RWPE1 (cell line): ENCODE results near the gene MED13L.
"Not testable (repeated sequence)": the region's sequence is repeated elsewhere in the genome, so short reads cannot be mapped to it uniquely, and the experiment has no call there.

ENCODE experiments used
- CTCF ChIA-PET: fragments of 350-600 bp; sonication (Branson Sonifier 250); formaldehyde crosslinking; extraction: SDS; loops from one replicate; lab custom pipeline; 2021; lab: Yijun Ruan, JAX
- POLR2A ChIA-PET: fragments of 400-600 bp; formaldehyde crosslinking; extraction: SDS; loops from one replicate; lab custom pipeline; 2020; ENCODE audit warnings: antibody characterized with exemption; ENCODE audit not compliant: low non-redundant PET; lab: Yijun Ruan, JAX
- DNase-seq: peaks from one replicate; pipeline ENCODE4 v3.0.0; 2012; ENCODE audit warnings: low spot score
- H3K27ac ChIP-seq: fragments of 450-650 bp; 2 replicates; pipeline ENCODE4 v1.5.1; 2017
- TF ChIP-seq, protein P1 (sequence below): fragments of 450-650 bp; conservative IDR thresholded peaks from 2 replicates; pipeline ENCODE4 v1.5.1; 2017; ENCODE audit warnings: low read depth, mild to moderate bottlenecking

Gene MED13L

DNA sequence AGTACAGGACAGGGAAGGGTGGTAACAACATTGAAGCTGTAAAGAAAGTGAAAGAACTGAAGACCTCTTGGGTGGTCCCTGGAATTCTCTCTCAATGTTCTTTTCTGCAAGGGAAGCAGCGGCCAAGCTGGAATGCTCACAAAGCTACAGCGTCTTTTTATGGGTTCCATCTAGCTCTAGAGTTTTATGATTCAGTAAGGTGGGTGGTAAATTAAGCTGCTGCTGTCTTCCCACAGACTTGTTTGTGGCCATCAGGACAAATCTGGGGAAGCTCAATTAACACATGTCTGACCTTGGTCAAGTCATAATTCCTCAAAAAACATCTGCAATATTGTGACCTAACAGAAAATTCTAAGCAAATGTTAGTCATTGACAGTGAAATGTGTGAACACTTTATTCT, 139.1 kb downstream of the MED13L start:
- ChIA-PET CTCF (no interaction called here), POLR2A (no interaction called here)
- H3K27ac ChIP-seq: no peak overlapping the region
- no peak for DNase-seq
- TF ChIP-seq, protein P1, sequence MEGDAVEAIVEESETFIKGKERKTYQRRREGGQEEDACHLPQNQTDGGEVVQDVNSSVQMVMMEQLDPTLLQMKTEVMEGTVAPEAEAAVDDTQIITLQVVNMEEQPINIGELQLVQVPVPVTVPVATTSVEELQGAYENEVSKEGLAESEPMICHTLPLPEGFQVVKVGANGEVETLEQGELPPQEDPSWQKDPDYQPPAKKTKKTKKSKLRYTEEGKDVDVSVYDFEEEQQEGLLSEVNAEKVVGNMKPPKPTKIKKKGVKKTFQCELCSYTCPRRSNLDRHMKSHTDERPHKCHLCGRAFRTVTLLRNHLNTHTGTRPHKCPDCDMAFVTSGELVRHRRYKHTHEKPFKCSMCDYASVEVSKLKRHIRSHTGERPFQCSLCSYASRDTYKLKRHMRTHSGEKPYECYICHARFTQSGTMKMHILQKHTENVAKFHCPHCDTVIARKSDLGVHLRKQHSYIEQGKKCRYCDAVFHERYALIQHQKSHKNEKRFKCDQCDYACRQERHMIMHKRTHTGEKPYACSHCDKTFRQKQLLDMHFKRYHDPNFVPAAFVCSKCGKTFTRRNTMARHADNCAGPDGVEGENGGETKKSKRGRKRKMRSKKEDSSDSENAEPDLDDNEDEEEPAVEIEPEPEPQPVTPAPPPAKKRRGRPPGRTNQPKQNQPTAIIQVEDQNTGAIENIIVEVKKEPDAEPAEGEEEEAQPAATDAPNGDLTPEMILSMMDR: no peak

DNA sequence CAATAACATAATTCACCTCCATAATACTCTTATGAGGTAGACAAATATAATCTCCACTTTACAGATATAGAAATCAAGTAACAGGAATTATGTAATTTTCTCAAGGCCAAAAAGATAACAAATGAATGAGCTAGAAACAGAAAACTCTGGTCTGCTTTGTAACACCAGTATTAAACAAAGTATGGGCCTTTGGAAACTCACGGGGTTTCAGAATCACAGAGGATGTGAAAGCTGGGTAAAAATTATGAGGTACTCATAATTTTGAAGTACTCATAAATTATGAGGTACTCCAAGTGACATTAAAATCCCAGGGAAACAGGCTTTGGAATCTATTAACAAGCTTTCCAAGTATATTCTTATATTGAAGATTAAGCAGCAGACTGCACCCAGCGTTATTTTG, 140.2 kb downstream of the MED13L start:
- CTCF ChIA-PET: interaction anchor here (0.7 kb wide), 1 partner anchor 257 kb away, joined by 4 read pairs; no protein-coding TSS in a partner anchor
- TF ChIP-seq, protein P1: no peak
- H3K27ac ChIP-seq: no peak overlapping the region
- POLR2A ChIA-PET: no interaction called here
- DNase-seq: no peak

DNA sequence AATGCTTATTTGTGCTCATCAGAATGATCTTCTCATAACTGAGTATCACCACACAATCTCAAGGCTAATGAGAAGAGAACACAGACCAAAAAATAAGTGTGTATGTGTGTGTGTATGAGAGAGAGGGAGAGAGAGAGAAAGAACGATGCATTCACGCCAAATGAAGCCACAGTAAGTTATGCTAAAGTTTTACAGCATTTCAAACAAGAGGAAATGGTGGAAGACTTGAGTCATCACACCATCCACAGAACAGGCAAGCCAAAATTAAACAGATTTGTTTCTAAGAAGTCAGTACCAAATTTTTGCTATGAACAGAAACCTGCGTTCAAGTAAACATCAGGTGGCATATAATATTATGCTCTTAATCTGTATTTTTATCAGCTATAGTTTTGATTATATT, 141.2 kb downstream of the MED13L start:
- CTCF ChIA-PET: interaction anchor here (1.2 kb wide), 1 partner anchor 10 kb away, joined by 4 read pairs; no protein-coding TSS in a partner anchor
- H3K27ac ChIP-seq: no peak overlapping the region
- TF ChIP-seq, protein P1: no peak
- DNase-seq: no peak
- POLR2A ChIA-PET: no interaction called here

DNA sequence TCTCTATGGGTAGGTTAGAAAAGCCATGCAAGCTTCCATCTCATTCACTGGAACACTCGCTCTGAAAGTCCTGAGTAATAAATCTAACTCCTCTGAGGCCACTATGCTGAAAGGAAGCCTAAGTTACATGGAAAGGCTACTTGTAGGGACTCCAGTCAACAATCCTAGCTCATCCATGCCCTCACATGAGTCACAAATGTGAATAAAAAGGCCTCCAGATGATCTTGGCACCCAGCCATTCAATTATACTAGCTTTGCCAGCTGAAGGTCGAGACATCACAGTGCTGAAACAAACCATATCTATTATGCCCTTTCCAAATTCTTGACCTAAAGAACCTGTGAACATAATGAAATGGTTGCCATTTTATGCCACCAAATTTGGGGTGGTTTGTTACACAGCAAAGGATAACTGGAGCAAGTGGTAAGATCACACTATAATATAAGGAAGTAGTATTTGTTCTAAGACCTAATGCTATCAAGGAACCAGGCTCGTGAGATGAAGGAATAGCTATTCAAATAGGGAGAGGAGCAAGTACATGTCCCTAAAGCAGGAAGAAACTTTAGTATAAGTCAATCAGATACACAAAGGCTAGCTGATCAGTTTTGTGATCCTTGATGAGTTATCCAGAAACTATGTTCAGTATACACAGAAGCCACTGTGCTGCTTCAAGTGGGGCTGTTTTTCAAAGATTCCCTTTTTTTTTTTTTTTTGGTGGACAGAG, 142.1 kb downstream of the MED13L start:
- ChIA-PET CTCF (interaction anchor here (1.2 kb wide), 1 partner anchor 11 kb away, joined by 4 read pairs; no protein-coding TSS in a partner anchor), POLR2A (no interaction called here)
- H3K27ac ChIP-seq: peak overlapping the region; percentile 44; the same call in 1 of the 2 replicates
- TF ChIP-seq, protein P1: no peak
- DNase-seq: peak; percentile 68

DNA sequence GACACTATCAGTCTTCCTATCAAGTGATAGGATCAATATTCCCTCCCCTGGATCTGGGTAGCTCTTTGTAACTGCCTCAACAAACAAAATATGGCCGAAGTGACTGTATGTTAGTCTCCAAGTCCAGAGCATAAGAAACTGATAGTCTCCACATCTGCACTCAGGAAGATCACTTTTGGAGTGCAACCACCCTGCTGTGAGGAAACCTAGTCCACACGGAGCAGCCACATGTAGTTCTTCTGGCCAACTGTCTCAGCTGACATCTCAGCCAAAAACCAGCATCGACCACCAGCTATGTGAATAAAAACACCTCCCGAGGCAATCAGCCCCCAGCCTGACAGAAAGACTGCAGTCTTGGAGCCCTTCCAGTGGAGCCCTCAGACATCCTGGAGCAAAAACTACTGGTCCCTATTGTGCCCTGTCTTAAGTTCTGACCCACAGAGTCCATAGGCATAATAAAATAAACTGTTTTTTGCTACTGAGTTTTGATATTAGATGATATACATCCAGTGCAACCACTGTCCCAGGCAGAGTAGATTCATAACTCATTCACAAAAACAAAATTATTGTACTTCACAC, 143.8 kb downstream of the MED13L start:
- DNase-seq: no peak
- ChIA-PET CTCF (interaction anchor here (0.5 kb wide), 1 partner anchor 62 kb away, joined by 3 read pairs; no protein-coding TSS in a partner anchor), POLR2A (no interaction called here)
- H3K27ac ChIP-seq: peak overlapping the region; percentile 62
- TF ChIP-seq, protein P1: no peak

DNA sequence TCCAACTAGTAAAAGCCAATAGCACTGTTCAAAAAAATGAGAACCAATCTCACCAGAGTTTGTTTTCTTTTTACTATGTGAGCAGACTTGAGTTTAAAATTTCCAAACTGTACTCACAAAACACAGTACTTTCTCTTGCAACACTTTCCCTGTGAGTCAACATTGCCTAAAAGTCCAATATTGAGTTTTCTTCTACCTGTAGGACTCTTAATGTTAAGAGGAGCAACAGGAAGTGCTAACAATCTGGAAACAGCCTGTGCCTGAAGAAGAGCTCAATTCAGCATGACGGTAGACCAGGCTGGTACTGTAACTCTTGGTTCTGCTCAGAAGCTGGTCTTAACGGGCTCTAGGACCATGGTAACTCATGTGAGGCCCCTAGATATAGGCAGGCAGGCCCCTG, 144.3 kb downstream of the MED13L start:
- no peak for DNase-seq
- CTCF ChIA-PET: no interaction called here
- TF ChIP-seq, protein P1: no peak
- peak overlapping the region; percentile 62 for H3K27ac ChIP-seq
- POLR2A ChIA-PET: no interaction called here

DNA sequence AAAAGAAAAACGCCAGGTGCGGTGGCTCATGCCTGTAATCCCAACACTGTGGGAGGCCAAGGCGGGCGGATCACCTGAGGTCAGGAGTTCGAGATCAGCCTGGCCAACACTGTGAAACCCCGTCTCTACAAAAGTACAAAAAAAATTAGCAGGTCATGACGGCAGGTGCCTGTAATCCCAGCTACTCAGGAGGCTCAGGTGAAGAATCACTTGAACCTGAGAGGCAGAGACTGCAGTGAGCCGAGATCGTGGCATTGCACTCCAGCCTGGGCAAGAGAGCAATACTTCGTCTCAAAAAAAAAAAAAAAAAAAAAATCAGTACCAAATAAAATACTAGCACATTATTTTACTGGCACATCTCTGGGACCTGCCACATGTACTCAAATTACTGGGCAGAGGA, 145.5 kb downstream of the MED13L start:
- CTCF ChIA-PET, DNase-seq, POLR2A ChIA-PET, H3K27ac ChIP-seq: not testable (repeated sequence)
